GM19099 (cell line): ENCODE measurements around the gene MEIOSIN.

Experiments used
- POLR2A ChIP-seq: IDR thresholded peaks from 3 replicates; pipeline ENCODE4 v1.6.1; 2011; ENCODE audit warnings: low read depth; ENCODE audit not compliant: insufficient read length; ENCODE audit errors: extremely low read depth

MEIOSIN gene

GRCh38 chr19:45768984-45769782, 35.9 kb downstream of the MEIOSIN start, which contains the start of gene SIX5:
Gene SIX5, minus strand, starts transcription at chr19:45769252. Its CDS starts 408 bp downstream, at chr19:45768844.
- TF ChIP-seq POLR2A, result peak; percentile 50

- no peak for TF ChIP-seq POLR2A
Measured at GRCh38 chr19:45769821-45770191, 36.6 kb downstream of the MEIOSIN start.

GRCh38 chr19:45770192-45771101, 37.2 kb downstream of the MEIOSIN start:
- TF ChIP-seq POLR2A, result no peak

- no peak for TF ChIP-seq POLR2A
Measured at GRCh38 chr19:45771311-45771933, 38.2 kb downstream of the MEIOSIN start.

- no peak for TF ChIP-seq POLR2A
Measured at GRCh38 chr19:45772130-45772840, 39.0 kb downstream of the MEIOSIN start.

- no peak for TF ChIP-seq POLR2A
Measured at GRCh38 chr19:45772912-45773311, 39.7 kb downstream of the MEIOSIN start.

- no peak for TF ChIP-seq POLR2A
Measured at GRCh38 chr19:45773384-45773783, 40.1 kb downstream of the MEIOSIN start.

- TF ChIP-seq POLR2A, result no peak
Measured at GRCh38 chr19:45774765-45775164, 41.5 kb downstream of the MEIOSIN start.

GRCh38 chr19:45777395-45777961, 44.2 kb downstream of the MEIOSIN start:
- TF ChIP-seq POLR2A, result no peak

GRCh38 chr19:45778010-45778661, 44.9 kb downstream of the MEIOSIN start:
- no peak for TF ChIP-seq POLR2A

- no peak for TF ChIP-seq POLR2A
Measured at GRCh38 chr19:45779231-45780145, 46.2 kb downstream of the MEIOSIN start.

- no peak for TF ChIP-seq POLR2A
Measured at GRCh38 chr19:45780146-45780447, 46.9 kb downstream of the MEIOSIN start.

- TF ChIP-seq POLR2A, result no peak
Measured at GRCh38 chr19:45780448-45781213, 47.4 kb downstream of the MEIOSIN start.
